C4-2B (cell line): Measurements from ENCODE around the gene SRY.
"Not testable (repeated sequence)": the region's sequence is repeated elsewhere in the genome, so short reads cannot be mapped to it uniquely, and the experiment has no call there.

Experiments used
- H3K27ac ChIP-seq: fragments of 450-650 bp; 2 replicates; pipeline ENCODE4 v1.5.1; 2017
- ZFX ChIP-seq: fragments of 450-650 bp; IDR thresholded peaks from 2 replicates; pipeline ENCODE4 v1.6.1; 2017
- TF ChIP-seq, protein P1 (sequence below): fragments of 450-650 bp; conservative IDR thresholded peaks from 2 replicates; pipeline ENCODE4 v1.5.1; 2017; ENCODE audit warnings: mild to moderate bottlenecking

Gene SRY

DNA sequence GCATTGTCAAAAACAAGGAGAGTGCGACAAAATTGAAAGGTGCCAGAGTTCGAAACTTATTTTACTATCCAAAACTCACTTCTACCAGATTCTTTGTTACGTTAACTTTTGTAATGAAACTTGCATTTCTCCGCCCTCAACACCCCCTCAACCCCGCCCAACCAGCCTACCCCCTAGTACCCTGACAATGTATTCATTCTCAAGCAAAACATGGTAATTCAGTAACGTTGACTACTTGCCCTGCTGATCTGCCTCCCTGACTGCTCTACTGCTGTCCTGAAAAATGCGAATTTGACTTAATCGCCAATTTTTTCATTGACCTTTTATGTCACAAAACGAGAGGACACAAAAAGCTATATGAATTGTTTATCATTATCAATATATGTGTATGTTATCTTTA lies at the start of gene SRY:
TSS of gene SRY (minus strand) at position 83 of the 400 bp plus-strand sequence. CDS start at position 4, 79 bp downstream.
- TF ChIP-seq ZFX = no peak
- TF ChIP-seq, protein P1, sequence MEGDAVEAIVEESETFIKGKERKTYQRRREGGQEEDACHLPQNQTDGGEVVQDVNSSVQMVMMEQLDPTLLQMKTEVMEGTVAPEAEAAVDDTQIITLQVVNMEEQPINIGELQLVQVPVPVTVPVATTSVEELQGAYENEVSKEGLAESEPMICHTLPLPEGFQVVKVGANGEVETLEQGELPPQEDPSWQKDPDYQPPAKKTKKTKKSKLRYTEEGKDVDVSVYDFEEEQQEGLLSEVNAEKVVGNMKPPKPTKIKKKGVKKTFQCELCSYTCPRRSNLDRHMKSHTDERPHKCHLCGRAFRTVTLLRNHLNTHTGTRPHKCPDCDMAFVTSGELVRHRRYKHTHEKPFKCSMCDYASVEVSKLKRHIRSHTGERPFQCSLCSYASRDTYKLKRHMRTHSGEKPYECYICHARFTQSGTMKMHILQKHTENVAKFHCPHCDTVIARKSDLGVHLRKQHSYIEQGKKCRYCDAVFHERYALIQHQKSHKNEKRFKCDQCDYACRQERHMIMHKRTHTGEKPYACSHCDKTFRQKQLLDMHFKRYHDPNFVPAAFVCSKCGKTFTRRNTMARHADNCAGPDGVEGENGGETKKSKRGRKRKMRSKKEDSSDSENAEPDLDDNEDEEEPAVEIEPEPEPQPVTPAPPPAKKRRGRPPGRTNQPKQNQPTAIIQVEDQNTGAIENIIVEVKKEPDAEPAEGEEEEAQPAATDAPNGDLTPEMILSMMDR = no peak
- no peak within 1 kb of the TSS for H3K27ac ChIP-seq

DNA sequence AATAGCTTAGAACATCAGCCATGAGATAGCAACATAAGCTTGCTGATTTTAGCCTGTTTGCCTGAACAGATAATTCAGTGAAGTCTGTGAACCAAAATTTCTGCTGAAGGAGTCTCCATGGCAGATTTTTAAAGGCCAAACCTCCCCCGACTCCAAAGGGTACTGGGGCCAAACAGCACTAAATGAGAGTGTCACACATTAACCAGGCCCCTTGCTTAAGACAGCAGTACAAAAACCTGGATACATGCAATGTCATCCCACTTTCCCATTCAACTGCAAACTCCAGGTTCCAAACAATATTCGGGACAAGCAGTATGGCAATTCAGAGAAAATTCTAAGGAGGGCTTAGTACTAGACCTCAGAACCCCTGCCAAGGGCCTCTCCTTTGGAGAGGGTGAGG lies 49.6 kb upstream of the SRY start:
- H3K27ac ChIP-seq = no peak overlapping the region
- TF ChIP-seq ZFX = no peak
- TF ChIP-seq, protein P1 = no peak

DNA sequence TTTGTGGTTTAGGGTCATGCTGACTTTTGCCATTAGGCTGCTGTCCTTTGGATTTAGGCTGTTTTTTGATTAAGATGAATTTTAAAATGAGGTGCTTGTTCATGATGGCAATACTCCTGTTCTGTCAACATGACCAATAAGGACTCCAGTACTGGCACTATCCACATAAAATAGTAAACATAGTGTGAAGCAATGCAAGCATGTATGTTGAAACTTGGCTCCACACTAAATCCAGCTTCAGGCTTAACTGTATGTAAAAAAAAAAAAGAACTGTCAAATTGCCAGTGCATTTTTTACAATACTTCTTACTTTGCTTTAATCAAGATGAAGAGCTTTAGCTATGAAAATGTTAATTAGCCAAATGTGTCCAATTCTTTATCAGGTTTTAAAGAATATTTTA lies 47.7 kb upstream of the SRY start:
- TF ChIP-seq ZFX = no peak
- TF ChIP-seq, protein P1 = no peak
- no peak overlapping the region for H3K27ac ChIP-seq

DNA sequence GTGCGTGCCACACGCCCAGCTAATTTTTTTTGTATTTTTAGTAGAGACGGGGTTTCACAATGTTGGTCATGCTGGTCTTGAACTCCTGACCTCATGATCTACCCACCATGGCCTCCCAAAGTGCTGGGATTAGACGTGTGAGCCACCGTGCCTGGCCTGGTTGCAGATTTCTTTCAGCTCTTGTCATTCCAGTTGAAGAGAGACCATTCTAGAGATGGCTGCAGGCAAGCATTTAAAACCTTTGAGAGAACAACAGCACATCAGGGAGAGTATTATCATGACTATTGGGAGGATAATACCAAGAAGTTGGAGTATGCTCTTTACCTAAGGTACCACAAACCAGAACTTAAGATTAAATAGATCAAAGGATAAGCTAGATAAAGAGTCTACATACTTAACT lies 41.0 kb upstream of the SRY start:
- no peak overlapping the region for H3K27ac ChIP-seq
- TF ChIP-seq ZFX = no peak
- TF ChIP-seq, protein P1 = no peak

DNA sequence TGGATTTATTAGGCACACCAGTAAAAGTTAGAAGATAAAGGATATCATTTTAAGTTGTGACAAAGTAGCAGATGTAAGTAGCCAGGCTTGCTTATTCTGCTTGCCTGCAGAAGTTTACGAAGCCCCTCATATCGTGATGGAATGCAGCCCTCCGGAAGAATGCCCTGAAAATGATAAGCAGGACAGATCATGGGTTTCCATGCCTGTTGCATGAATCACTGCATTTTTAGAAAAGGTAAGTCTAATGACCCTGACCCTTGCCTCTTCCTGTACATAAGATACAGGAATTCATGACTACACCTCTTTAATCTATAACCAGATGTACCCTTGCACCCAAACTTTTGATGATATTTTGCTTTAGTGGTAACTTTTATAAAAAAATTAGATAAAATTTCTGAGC lies 37.0 kb upstream of the SRY start:
- TF ChIP-seq, protein P1 = no peak
- TF ChIP-seq ZFX = no peak

DNA sequence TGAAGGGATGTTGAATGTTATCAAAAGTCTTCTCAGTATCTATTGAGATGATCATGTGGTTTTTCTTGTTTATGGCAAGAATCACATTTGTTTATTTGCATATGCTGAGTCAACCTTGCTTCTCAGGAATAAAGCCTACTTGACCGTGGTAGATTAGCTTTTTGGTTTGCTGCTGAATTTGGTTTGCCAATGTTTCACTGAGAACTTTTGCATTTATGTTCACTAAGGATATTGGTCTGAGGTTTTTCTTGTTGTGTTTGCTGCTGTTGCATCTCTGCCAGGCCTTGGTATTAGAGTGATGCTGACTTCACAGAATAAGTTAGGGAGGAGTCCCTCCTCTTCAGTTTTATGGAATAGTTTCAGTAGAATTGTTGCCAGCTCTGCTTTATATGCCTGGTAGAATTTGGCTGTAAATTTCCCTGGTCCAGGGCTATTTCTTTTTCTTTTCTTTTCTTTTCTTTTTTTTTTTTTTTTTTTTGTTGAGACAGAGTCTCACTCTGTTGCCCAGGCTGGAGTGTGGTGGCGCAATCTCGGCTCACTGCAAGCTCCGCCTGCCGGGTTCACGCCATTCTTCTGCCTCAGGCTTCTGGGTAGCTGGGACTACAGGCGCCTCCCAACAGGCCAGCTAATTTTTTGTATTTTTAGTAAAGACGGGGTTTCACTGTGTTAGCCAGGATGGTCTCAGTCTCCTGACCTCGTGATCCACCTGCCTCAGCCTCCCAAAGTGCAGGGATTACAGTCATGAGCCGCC lies 29.8 kb upstream of the SRY start:
- not testable (repeated sequence) for H3K27ac ChIP-seq

More for the DNA sequence above, 37.0 kb upstream of the SRY start:
- no peak overlapping the region for H3K27ac ChIP-seq

DNA sequence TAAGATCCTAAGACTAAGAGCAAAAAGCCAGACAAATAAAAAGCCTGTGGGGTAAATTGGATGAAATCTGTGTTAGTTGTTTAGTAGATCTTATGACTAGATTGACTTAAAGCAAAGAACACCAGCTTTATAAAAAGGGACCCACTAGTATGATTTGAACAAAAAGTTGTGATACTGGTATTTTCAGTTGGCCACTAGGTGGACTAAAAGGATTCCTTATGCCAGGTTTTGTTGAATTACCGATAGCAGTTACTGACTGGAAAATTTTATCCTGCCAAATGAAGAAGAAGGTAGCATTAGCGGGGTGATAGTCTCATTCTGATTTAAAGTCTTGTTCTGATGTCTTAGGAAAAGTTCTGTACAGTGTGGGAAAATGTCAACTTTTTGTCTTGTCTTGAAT lies 12.8 kb upstream of the SRY start:
- TF ChIP-seq ZFX = no peak
- TF ChIP-seq, protein P1 = no peak
- no peak overlapping the region for H3K27ac ChIP-seq

DNA sequence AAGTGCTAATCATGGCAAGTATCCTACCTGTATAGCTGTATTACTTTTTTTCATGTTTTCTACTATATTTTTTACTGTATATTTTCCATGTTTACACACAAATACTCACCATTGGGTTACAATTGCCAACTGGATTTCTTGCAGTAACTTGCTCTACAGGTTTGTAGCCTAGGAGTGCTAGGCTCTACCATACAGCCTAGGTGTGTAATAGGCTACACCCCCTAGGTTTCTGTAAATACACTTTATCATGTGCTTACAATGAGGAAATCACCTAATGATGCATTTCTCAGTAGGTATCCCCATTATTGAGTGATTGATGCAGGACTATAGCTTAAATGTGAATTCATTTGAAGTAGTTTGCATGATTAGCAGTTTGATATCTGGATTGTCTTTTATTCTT lies 10.5 kb upstream of the SRY start:
- TF ChIP-seq, protein P1 = no peak
- no peak for TF ChIP-seq ZFX
- no peak overlapping the region for H3K27ac ChIP-seq
